ENCODE data around the gene PNLIPRP3. TPM values are rescaled to one million over a fixed set of nuclear protein-coding genes. Genes with fewer than 3 reads are reported as not detected.

The PNLIPRP3 gene
- total and polyA plus RNA-seq, 12 donors, result 0.11 to 0.14 (median 0.11) TPM; not detected in 9

GRCh38 chr10:116451711-116452337, 24.2 kb downstream of the PNLIPRP3 start:
- WGBS, 4 donors, result 0 to 5% (median 0%) methylated on average over 1 of the region's 1 CpG
- TF ChIP-seq POLR2A (IDR thresholded peaks at IDR 0.05), result no peak
- TF ChIP-seq CTCF (IDR thresholded peaks at IDR 0.05), result no peak
- DNase-seq, result no peak
- Histone ChIP-seq H3K4me3 (no peak overlapping the region), H3K9me3 (replicated peaks in 1 of 3) (no peaks in the 10 kb centered on the region), H3K27ac (no peak overlapping the region), H3K27me3 (no peaks in the 10 kb centered on the region), H3K4me1 (replicated peaks in 1 of 2) (no peaks in the 10 kb centered on the region), H3K36me3 (replicated peaks in 1 of 2) (no peaks in the 10 kb centered on the region)
- intact Hi-C loops (cut with DNase I), result no loop called here

- no peak for TF ChIP-seq POLR2A (IDR thresholded peaks at IDR 0.05)
- TF ChIP-seq CTCF (IDR thresholded peaks at IDR 0.05), result no peak
- no peak overlapping the region for H3K4me3 ChIP-seq
- no peaks in the 10 kb centered on the region for H3K9me3 ChIP-seq (replicated peaks in 1 of 3)
- no peaks in the 10 kb centered on the region for H3K36me3 ChIP-seq (replicated peaks in 1 of 2)
- H3K27ac ChIP-seq, result no peak overlapping the region
- no peaks in the 10 kb centered on the region for H3K4me1 ChIP-seq (replicated peaks in 1 of 2)
- H3K27me3 ChIP-seq, result no peaks in the 10 kb centered on the region
- DNase-seq, result no peak
- intact Hi-C loops (cut with DNase I), result no loop called here
Observed at GRCh38 chr10:116452338-116452720, 24.7 kb downstream of the PNLIPRP3 start.

GRCh38 chr10:116457488-116457887, 29.8 kb downstream of the PNLIPRP3 start:
- no peak for TF ChIP-seq POLR2A (IDR thresholded peaks at IDR 0.05)
- no peak for TF ChIP-seq CTCF (IDR thresholded peaks at IDR 0.05)
- no peak overlapping the region for H3K4me3 ChIP-seq
- intact Hi-C loops (cut with DNase I), result no loop called here

GRCh38 chr10:116460219-116460618, 32.6 kb downstream of the PNLIPRP3 start:
- DNase-seq, result no peak
- Histone ChIP-seq H3K4me3 (no peak overlapping the region), H3K27ac (no peak overlapping the region), H3K36me3 (replicated peaks in 1 of 2) (no peaks in the 10 kb centered on the region), H3K27me3 (no peaks in the 10 kb centered on the region), H3K4me1 (replicated peaks in 1 of 2) (no peaks in the 10 kb centered on the region), H3K9me3 (replicated peaks in 1 of 3) (no peaks in the 10 kb centered on the region)
- intact Hi-C loops (cut with DNase I), result no loop called here
- TF ChIP-seq POLR2A (IDR thresholded peaks at IDR 0.05) (no peak), CTCF (IDR thresholded peaks at IDR 0.05) (no peak)
- WGBS, 4 donors, result 83 to 95% (median 87%) methylated on average over 3 of the region's 3 CpGs

More at GRCh38 chr10:116457488-116457887, 29.8 kb downstream of the PNLIPRP3 start:
- Histone ChIP-seq H3K27me3 (no peaks in the 10 kb centered on the region), H3K36me3 (replicated peaks in 1 of 2) (no peaks in the 10 kb centered on the region), H3K9me3 (replicated peaks in 1 of 3) (no peaks in the 10 kb centered on the region), H3K4me1 (replicated peaks in 1 of 2) (no peaks in the 10 kb centered on the region), H3K27ac (no peak overlapping the region)
- DNase-seq, result no peak

Measured in adrenal gland (tissue), 12 donors.